GM21576 (cell line): Measurements from ENCODE around the gene CHMP1A.

Experiments
- ATAC-seq: cut with Tn5 transposase; IDR thresholded peaks from one replicate; pipeline ENCODE4 v1.9.1; 2021; ENCODE audit warnings: mild to moderate bottlenecking, moderate library complexity; ENCODE audit not compliant: unreplicated experiment

The CHMP1A gene

DNA sequence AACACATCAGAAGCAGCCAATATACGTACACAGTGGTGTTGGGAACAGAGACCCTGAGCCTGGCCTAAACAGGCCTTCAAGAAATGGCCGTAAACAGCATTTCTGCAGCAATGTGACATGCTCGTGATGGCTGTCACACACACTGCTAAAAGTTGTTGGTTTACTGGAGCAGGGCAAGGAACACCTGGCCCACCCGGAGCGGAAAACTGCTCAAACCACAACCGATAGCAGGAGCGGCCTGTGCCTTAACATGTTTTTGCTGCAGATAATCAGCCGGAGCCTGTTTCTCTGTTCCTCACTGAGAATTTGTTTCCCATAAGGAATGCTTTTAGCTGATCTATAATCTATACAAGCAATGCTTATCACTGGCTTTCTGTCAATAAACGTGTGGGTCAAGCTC, 50.1 kb downstream of the CHMP1A start:
- no peak for ATAC-seq

DNA sequence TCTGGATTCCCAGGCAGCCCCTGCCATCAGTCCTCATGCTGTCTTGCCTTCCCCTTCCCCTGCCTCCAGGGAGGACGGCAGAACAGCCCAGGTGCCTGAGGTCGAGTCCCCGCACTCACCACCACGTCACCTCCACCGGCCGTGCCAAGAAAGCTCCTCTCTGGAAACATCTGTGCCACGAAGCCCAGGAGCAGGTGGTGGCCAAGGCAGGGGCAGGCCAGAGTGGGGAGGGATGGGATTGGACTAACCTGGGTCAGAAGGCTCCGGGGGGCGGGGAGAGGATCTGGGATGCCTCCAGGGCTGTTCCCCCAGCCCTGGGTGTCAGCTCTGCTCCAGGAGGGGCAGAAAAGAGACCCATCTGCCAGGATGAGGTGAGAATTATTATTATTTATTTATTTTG, 51.5 kb downstream of the CHMP1A start:
- no peak for ATAC-seq

DNA sequence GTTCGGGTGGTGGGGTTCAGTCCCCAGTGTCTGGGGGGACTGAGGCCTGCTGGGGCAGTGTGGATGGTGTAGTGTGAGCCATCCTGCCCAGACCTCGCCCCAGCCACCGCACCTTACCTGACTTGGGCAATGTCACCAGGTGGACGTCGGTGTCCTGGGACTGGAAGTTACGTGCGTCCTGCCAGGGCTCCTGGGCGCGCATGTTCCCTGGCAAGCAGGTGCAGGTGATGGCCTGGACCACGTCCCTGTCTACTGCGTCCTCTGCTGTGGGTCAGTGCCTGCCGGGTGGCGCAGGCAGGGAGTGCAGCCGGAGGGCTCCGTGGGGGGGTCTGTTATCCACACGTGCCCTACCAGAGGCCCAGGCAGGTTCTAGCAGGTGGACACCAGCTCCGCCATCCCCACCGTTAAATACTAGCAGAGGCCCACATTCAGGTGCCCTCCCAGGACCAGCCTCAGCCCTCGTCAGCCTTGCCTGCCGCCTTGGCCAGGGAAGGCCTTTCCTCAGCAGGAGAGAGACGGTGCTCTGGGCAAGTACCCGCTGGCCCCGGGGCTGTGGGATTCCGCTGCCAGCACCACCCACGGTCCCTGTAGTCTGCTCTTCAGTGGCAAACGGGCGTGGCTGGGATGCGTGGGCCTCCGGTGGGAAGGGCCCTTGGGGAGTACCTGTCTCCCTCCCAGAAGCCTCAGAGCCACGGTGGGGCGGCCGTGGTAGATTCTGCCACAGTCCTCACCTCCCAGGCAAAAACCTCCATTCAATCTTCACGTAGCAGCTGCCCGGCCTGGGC, 52.1 kb downstream of the CHMP1A start:
- no peak for ATAC-seq

DNA sequence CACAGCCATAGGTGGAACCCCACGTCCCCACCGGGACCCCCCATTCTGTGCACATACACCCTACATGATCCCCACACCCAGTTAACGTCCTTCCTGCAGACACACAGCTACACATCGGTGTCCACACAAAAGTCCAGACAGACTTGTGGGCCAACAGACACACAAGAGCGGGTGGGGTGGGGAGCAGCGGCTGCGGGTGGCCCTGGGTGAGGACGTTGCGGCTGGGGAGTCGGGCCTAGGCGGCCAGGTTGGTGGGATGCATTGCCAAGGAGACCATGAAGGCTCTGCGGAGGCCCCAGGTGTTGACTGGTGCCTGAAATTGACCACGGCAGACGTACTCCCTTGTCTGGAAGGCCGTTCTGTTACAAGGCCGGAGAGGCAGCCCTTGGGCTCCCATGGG, 52.7 kb downstream of the CHMP1A start:
- no peak for ATAC-seq

DNA sequence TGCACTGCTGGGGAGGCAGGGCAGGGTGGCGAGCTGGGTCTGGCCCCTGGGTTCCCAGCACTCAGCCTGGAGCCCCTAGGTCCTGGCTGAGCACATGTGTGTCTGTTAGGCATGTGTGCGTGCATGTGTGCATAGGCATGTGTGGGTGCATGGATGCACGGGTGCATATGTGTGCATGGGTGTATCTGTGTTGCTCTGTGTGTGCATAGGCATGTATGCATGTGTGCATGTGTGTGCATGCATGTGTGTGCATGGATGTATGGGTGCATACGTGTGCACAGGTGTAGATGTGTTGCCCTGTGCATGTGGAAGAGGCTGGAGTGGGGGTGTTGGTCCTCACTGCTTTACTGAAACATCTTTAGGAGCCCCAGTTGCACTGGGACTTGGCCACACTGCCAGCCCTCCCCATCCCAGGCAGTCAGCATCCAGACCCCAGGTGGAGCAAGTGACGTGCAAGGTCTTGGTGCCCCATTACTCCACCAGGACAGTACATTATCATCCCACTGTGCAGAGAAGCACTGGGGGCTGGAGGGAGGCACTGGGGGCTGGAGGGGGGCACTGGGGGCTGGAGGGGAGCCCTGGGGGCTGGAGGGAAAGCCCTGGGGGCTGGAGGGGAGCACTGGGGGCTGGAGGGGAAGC, 54.4 kb downstream of the CHMP1A start:
- no peak for ATAC-seq

DNA sequence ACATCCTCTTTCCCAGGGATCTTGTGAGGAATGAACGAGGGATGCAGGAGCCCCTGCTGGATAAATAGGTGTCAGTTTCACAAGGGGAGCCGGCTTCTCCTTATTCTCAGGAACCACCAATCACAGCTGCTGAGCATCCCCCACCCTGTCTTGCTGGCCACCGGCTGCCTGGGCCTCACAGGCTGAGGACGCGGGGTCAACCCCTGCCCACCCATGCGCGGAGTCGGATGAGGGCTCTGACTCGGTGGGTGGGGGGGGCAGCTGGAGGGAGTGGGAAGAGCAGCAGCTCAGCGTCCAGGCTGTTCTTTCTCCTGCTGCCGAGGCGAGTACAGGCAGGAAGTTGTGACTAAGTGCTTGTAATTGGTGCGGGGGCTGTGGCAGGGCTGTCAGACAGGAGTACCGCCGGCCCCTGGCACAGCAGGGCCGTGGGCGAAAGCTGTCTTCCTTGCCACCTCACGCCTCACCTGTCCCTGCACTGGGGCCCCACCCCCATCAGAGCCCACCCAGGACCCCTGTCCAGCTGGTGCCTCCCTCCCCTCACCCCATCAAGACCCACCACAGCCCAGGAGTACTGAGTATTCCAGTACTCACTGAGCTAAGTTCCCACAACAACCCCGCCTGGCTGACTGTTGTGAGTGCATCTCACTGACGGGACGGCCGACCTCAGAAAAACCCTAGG, 55.1 kb downstream of the CHMP1A start:
- no peak for ATAC-seq

DNA sequence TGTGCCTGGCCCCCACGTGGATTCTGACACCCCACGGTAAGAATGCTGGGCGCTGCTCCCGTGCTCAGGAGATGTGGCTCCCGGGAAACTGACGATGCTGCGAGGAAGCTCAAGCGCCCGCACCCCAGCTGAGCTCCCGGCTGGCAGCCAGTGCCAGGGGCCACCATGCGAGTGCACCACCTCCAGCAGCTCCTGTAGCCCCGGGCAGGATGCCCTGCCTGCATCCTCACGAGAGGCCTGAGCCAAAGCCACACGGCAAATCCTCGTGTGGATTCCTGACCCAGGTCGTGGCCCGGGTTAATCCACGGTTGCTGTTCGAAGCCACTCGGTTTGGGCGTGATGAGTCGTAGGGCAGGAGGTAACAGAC, 55.6 kb downstream of the CHMP1A start:
- ATAC-seq: no peak

DNA sequence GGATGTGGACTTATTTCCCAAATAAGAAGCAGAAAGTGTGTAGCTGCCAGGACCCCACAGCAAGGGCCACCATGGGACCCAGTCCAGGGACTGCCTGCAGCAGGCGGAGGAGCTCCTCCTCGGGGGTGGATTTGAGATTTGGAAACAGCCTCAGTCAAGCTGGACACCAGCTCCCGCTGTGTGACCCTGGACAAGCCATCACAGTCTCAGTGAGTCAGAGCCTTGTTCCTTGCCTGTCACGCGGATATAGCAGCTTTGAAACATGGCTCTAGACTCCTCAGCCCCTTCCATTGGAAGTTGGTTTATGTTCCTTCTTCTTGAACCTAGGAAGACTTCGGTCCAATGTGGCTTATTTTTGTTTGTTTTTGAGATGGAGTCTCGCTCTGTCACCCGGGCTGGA, 56.6 kb downstream of the CHMP1A start:
- ATAC-seq: no peak

DNA sequence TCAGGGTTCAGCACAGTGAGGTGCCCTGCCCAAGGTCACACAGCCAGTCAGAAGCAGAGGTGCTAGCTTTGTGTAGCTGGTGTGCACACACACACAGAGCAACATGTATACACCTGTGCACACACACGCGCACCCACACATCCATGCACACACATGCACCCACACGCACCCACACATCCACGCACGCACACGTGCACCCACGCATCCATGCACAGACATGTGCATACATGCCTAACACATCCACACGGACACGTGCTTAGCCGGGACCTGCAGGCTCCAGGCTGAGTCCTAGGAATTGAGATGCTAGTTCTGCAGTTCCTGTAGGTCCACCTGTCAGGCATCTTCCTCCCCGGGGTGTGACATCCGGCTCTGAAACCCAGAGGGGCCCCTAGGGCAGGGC, 57.1 kb downstream of the CHMP1A start:
- ATAC-seq: no peak

DNA sequence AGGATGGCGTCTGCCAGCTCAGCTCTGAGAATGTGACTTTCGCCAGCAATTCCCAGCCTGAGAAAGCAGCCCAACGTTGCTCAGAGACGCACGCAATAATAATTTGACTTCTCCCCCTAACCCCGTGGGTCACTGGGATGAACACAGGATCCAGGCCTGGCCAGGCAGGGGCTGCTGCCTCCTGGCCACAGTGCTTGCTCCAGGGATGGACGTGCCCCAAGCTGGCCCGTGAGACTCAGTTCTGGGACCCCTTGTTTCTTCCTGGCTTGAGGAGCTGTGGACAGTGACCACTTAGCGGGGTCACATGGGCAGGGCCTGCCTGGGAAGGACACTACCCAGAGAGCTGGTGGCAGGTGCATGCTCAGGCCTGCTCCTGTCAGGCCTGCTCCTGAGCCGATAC, 57.6 kb downstream of the CHMP1A start:
- ATAC-seq: no peak

DNA sequence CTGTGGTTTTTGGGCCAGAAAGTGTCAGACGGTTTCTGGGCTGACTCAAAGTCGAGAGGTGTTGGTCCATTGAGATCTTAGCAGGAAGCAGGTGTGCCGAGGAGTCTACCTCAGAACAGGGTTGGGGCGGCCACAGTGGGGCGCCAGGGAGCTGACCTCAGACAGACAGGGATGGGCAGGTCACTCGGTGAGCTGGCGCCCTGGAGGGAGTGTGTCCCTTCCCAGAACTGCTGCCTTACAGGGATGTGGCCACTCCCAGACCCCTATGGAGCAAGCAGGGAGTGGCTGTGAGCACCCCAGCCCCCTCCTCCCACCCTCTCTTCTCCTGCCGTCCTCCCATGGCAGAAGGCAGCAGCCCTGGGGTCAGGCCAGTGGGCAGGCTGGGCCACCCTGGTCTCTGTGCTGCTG, 58.1 kb downstream of the CHMP1A start:
- no peak for ATAC-seq

DNA sequence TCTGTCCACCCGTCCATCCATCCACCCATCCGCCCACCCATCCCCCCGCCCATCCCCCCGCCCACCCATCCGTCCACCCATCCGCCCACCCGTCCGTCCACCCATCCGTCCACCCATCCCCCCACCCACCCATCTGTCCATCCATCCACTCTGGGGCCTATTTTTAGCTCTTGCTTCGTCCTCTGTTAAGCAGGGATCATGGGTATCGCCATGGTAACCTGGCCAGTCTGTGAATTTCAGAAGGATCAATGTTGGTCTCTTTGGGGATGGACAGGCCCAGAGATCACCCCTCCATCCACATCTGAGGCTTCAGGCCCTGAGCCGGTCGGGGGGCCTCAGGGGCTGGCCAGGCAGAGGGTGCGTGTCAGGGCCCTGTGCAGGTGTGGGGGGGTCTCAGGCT, 59.3 kb downstream of the CHMP1A start:
- no peak for ATAC-seq

DNA sequence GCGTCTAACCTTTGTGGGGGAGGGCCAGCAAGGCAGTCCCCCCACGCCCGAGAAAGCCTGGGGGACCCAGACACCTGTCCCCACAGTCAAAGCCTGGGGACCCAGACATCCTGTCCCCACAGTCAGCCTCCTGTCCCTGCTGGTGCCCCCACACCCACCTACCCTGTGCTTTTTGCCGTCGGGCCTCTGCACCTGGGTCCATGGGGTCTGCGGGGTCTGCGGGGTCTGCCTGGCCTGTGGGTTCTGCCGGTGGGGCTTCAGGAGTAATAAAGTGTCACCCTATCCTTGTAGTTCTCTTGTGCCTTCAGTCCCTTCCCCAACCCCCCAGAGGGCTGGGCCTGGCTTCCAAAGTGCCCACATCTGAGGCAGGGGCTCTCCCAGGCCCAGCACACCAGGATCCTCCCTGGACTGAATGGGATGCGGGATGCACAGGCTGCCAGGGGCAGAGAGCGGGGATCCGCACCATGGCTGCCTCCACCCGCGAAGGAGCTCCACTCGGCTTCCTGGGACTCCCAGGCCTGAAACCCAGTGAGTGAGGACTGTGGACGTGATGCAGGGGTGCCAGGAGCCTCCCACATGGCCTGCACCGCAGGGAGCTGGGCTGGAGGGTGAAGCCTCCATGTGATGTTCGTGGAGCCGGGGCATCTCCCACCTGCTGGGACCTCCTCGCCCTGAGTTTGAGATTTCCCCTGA, 60.4 kb downstream of the CHMP1A start:
- no peak for ATAC-seq

DNA sequence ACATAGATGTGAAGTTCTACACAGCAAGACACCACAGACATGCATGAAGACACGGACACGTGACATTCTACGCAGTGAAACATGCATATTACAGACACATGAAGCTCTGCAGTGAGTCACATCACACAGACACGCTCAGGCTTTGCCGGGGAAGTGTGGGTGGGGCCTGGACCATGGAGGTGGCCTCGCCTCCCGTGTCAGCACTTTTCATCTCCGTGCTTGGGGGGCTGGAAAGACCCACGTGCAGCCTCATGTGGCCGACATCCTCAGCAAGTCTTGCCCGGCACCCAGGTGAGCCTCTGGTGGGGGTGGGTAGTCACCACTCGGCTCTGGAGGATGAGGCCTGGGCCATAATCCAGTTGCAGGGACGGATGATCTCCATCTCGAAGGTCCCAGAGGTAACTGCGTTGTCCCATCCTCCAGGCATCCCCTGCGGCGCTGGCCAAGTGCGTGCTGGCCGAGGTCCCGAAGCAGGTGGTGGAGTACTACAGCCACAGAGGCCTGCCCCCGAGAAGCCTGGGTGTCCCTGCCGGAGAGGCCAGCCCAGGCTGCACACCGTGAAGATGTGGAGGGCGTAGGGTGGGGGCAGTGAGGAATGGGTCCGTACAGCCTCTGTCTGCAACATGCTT, 61.3 kb downstream of the CHMP1A start:
- ATAC-seq: no peak

DNA sequence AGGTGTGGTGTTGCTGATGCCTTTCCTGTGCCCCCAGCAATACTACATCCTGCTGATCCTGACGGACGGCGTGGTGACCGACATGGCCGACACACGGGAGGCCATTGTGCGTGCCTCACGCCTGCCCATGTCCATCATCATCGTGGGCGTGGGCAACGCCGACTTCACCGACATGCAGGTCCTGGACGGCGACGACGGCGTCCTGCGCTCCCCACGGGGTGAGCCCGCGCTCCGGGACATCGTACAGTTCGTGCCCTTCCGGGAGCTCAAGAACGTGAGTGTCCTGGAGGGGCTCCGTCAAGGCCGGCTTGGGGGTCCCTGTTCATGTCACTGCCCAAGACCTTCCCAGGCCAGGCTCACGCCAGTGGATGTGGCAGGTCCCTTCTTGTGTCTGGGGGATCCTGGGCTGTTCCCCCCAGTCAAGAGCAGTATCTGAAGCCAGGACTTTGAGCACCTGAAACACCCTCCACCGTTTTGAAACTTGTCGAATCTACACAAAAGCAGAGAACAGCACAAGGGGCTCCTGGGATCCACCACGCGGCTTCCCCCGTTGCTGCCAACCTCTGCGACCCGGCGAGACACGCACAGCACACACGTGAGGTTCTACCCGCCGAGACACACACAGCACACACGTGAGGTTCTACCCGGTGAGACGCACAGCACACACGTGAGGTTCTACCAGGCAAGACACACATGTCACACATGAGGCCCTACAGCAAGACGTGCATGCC, 62.0 kb downstream of the CHMP1A start:
- no peak for ATAC-seq
